GF-D8 (cell line): ENCODE results near the gene ANKRD55.
"Not testable (repeated sequence)": the region's sequence is repeated elsewhere in the genome, so short reads cannot be mapped to it uniquely, and the experiment has no call there.

Source experiments
- DNase-seq: peaks from one replicate; lab custom pipeline; 2025; lab: John Stamatoyannopoulos, UW

Gene ANKRD55

DNA sequence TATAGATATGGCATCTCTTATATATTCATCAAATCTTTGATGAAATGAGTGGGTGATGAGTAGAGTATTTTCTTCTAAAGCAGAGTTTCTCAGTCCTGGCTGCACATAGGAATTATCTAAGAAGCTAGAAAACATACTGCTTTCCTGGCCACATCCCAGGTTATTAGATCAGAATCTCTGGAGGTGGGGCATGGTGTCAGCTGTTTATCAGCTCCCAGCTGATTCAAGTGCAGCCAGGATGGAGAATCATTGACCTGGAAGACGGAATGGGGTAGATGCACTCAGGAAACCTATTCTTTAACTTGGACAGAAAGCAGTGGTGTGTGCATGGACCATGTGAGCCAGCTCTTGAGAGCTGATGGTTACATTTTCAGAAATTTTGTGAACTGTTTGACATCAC lies 130.2 kb downstream of the ANKRD55 start:
- DNase-seq = no peak

DNA sequence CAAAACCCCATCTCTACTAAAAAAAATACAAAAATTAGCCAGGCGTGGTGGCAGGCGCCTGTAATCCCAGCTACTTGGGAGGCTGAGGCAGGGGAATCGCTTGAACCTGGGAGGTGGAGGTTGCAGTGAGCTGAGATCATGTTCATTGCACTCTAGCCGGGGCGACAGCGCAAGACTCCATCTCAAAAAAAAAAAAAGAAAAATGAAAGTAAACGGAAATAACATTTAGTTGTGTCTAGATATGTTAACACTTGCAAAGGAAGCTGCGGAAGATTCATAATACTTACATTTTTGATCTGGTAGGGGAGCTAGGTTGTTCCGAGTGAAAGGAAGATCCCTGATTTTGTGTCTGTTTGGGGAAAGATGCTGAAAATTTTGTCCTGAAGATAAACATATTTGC lies 130.9 kb downstream of the ANKRD55 start:
- not testable (repeated sequence) for DNase-seq

DNA sequence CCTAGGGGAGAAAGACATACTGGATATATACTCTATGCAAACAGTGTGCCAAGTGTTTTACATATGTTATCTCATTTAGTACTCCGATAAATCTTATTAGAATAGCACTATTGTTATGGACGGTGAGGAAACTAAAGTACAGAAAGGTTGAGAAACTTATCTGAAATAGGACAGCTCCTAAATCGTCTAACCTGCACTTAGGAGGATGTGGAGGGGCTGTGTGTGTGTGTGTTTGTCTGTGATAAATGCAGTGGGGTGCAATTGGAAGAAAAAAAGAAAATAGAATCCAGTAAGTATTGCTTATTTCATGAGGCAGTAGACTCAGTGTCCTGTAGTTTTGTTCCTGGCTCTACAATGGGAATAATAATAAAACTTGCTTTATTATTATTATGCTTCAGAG lies 131.9 kb downstream of the ANKRD55 start:
- no peak for DNase-seq

DNA sequence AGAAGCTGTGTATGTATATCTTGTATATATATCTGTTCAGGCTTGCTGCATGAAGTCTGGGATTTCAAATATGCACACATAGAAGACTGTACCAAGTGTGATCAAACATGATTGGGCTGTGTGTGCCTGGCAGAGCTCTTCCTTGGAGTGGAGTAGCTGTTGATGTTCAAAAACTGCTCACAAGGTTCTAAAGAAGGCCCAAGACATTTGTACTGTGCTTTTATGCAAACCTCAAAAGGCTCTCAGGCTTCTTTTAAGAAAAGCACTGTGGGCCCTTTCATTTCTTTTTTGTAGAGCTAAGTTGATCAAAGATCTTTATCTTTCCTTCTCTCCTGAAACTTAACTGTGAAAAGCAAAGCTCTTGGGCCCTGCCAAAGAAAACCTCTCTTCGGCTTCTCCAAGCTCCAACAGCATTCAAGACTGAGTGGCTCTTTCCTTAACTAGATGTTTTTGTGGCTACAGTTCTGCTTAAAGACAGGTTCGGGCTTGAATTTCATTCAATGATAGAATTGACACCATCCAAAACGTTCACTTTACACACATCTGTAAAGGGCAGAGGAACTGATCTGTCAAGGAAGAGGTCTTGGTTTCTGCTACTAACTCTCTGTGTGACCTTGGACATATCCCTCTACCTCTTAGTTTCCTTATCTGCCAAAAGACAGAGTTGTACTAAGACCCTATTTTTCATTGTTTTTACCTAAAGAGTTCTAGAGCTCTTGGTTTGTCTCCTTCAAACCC lies 132.5 kb downstream of the ANKRD55 start:
- no peak for DNase-seq

DNA sequence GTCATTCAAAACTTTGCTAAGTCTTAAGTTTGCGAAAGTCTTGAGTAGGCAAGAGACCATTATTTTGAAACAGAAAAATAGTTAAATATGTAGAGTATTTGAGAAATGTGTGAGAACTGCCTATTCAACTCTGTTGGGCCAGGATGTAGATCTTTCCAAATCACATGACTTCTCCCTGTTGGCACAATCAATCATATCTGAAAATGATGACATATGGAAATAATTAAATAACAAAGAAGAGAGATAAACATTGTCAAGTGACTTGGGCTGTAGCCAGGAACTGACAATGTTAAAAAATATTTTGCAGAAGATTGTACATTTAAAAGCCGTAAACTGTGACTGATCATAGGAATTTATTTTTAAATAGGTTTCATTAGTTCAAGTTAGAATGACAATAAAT lies 133.8 kb downstream of the ANKRD55 start:
- no peak for DNase-seq

DNA sequence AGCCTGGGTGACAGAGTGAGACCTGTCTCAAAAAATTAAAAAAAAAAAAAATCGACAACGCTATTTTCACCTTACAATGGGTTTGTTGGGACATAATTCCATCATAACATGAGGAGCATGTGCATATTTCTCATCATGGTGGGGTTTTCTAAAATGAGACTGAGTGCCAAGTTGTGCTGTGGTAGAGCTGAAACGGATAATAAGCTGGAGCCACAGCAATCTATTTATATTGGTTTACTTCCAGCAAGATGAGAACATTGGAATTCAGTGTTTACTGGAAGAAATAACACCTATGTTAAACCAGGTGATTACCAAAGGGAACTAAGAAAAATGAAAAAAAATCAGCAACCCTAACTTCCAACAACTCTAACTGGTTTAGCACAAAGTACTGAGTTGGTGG lies 136.1 kb downstream of the ANKRD55 start:
- DNase-seq = no peak

DNA sequence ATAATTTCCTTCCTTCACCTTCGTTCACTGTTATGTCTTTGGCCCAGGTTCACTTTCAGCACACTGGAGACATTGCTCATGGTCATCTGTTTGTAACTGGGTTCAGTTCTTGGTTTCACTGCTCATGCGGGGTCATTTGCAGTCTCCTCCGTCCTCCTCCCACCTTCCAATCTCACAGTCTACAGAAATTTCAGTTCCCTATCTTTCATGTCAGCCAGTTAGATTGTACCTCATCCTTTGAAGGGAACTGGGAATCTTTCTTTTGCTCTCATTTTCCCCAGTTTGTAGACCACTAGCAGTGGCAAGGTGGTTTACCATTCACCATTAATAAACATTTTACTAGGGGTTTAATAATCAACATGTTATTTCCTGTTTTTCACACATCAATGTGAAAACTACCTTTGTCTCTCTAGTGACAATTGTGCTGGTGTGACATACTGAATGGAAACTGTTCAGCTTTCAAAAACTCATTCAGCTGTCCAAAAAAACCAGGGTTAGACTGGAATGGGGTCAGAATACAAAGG lies 137.5 kb downstream of the ANKRD55 start:
- no peak for DNase-seq

DNA sequence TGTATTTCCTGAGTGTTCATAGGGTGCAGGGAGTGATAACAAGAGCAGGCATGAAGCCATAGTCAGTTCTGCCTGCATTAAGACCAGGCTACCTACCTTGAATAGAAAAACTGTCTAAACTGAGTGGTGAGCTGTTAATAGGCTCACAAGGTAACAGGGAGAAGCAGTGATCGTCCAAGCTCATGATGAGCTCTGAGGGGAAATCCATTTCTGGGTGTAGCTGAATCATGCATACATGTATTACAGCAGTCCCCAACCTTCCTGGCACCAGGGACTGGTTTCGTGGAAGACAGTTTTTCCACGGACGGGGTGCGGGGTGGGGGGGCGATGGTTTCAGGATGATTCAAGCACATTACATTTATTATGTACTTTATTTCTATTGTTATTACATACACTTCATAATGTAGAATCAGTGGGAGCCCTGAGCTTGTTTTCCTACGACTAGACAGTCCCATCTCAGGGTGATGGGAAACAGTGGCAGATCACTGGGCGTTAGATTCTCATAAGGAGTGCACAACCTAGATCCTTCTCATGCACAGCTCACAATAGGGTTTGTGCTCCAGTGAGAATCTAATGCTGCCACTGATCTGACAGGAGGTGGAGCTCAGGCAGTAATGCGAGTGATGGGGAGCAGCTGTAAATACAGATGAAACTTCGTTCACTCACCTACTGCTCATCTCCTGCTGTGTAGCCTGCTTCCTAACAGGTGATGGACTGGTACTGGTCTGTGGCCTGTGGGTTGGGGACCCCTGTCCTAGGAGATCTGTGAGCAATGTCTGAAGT lies 138.4 kb downstream of the ANKRD55 start:
- no peak for DNase-seq

DNA sequence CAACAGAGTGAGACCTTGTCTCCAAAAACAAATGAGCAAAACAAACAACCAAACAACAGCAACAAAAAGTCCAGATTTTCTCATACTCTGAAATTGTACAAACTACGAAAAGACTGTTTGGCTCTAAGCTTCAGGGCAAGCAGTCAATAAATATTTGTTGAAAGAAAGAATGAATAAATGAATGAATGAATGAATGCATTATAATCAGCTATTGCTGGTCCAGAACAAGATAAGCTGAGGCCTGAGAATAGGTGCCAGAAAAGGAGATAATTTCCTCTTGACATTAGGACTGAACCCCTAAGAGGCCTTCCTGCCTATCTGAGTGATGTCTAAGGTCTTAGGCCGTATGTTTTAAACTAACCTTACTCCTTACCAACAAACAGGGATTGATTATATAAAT lies 139.2 kb downstream of the ANKRD55 start:
- DNase-seq = no peak

DNA sequence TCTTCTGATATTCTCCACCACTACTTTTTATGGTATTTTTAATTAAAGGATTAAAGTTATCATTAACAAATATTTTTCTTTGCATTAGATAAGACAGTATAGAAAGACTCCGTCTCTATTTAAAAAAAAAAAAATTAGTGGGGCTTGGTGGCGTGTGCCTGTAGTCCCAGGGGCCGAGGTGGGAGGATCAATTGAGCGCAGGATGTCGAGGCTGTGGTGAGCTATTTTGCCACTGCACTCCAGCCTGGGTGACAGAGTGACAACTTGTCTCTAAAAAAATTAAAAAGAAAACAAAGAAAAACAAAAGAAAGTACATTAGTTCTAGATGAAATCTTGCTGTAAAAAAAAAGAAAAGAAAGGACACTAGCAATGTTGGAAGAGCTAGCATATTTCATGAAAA lies 141.0 kb downstream of the ANKRD55 start:
- no peak for DNase-seq

DNA sequence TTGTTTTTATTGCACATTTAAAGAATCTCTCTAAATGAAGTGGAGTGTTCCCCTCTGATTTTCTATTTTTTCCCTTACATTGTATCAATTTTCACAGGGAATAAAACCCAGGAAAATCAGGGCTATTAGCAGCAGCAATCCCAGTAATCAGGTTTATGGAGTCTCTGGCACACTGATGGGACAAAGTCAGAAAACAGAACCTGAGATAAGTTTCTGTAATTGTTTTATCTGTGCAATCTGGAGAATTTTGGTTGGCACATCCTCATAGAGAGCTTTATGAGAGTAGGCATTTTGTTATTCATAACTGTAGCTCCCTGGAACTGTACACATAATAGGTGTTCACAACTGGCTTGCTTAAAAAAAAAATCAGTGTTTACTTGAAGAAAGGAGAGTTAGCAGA lies 141.5 kb downstream of the ANKRD55 start:
- no peak for DNase-seq

DNA sequence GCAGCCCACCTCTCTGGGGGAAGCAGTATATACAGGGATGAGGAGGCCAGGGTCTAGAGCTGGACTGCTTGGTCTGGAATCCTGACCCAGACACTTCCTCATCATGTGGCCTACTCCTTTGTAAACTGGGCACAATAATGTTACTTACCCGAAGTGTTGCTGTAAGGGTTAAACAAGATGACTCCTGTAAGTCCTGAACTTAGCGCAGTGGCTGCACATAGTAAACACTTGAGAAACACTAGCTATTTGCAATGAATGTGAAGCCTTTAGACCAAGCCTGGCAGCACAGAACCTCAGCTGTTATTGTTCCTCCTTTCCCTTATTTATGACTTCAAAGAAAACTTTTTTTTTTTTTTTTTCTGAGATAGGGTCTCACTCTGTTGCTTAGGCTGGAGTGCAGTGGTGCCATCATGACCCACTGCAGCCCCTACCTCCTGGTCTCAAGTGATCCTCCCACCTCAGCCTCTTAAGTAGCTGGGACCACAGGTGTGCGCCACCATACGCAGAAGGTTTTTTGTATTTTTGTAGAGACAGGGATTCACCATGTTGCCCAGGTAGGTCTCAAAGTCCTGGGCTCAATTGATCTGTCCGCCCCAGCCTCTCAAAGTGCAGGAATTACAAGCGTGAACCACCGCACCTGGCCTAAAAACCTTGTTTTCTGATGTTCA lies 142.2 kb downstream of the ANKRD55 start:
- no peak for DNase-seq

DNA sequence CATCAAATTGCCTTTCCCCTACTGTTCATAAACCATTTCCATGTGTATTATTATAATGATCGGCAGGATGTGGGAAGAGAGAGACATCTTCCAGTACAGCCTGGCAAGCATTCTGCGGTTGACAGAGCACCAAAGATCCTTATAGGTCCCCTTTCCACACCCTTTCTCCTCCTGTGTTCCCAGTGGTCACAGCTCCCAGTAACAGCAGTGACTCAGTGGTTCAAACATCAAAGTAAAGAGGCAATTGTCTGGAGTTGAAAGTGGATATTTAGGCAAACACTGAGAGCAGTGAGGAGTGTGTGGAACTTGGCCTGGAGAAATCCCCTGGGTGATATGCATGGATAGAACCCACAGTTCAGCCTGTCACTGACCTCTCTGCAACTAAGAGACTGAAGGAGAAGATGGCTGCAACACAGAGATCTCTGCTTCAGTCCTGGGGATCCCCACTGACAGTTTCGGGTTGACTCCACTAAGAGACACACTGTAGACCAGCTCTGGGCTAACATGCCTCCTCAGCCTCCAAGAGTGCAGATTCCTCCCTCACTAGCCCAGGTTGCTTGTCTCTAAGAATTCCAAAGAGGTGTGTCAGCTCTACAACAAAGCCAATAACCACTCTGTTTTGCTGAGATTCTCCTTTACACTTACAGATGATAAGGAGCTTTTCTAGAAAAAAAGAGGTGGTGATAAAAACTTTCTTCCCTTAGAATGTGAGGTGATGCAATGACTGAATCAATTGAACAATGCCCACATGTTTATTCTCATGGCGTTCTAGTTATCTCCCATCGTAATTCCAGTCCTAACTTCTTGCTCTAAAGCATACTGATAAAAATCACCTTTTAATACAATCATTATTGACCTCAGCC lies 143.9 kb downstream of the ANKRD55 start:
- no peak for DNase-seq

DNA sequence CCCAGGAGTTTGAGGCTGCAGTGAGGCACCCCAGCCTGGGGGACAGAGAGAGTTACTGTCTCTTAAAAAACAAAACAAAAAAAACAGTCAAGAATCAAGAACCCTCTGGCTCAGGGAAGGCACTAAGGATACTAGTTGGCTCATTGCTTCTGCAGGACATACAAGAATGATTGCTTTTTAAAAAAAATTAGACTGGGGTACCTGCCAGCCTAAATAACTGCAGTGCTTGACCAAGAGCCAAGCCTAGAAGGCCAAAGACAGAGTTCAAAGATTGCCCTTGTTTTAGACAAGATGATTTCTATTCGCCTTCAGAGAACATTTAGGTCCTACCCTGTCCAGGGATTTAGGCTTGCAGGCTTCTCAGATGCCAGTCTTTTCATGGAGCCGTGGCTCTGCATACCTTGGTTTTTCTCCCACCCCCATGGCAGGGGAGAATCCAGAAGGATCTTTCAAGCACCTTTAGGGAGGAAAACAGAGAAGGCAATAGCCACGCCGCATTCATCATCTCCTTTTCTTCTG lies 144.6 kb downstream of the ANKRD55 start:
- DNase-seq = no peak

DNA sequence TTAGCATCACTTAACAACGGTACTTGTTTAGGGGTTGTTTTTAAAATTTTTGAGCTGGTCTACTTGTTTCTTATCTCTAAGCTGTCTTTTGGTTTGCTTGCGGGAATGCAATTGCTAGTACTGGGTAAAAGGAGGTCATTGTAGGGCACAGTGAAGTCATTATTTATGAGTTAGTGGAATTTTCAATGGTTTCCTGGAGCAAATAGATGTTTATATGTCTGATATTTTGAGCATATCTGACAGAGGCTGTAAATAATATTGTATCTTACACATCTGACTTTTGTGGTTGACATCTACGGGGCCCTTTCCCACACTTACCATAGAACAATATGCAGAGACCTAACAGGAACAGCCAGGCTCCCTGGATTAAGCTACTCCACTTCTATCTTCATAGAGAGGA lies 147.9 kb downstream of the ANKRD55 start:
- DNase-seq = no peak

DNA sequence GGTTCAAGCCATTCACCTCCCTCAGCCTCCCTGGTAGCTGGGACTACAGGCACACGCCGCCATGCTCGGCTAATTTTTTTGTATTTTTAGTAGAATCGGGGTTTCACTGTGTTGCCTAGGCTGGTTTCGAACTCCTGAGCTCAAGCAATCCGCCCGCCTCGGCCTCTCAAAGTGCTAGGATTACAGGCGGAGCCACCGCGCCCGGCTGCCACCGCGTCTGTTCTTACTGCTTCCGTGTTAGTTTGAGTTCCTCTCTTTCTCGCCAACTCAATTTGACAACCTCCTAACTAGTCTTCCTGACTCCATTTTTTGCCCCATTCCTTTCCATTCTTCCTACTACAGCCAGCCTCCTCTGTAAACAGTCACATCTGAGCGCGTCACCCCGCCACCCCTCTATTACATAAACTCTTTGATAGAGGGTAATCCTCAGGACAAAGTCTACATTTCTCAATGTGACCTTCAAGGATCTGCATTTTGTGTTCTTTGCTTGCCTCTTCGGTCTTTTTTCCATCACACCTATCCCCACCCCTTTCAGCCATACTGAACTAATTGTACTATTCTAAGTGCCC lies 149.8 kb downstream of the ANKRD55 start:
- no peak for DNase-seq

DNA sequence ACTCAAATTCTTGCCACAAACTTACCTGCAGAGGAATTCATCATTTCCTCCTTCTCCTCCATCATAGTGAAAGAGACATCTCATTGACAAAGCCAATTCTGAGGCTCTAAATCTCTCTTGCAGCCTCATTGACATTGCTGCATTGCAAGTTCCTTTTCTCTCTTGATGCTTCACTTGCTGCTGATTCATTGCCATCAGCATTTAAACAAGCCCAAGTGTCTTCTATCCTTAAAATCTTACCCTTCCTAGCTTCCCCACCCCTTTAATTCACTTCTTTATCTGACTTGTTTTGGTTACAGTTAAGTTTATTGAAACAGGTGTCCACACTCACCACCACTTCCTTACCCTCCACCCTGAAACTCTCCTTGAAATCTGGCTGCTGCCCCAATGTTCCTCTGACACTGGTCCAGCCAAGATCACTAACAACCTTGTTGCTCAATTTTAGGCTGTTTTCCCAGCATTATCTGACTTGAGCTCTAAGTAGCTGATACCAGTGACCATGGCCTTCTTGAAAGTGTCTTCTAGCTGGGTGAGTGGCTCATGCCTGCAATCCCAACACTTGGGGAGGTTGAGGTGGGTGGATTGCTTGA lies 152.0 kb downstream of the ANKRD55 start:
- not testable (repeated sequence) for DNase-seq

DNA sequence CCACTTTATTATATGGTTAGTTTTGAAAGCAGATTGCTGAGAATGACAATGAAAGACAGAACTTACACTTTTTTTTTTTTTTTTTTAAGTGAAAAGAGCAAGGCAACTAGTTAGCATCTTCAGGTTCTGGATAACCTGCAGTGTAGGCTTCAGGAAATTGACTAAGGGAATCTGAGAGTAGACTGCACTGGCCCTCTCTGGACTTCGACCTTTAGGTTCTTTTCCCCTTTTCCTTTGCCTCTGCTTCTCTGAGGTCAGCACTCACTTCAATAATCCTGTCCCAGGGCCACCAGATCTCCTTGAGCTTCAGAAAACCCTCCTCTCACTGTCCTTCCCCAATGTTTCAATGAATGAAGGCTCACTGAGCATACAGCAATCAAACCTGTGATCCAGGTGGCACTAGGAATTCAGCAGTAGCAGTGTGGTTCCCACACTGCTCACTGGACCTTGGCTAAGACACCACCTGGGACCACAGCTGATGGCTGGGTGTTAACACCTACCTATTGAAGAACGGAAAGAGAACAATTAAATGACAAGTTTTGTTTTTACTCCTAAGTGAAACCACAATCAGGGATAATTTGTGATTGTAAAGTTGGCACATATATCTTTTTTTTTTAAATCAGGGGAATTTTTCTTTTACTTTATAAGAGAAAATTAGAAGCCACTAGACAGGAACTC lies 152.6 kb downstream of the ANKRD55 start:
- DNase-seq = no peak

DNA sequence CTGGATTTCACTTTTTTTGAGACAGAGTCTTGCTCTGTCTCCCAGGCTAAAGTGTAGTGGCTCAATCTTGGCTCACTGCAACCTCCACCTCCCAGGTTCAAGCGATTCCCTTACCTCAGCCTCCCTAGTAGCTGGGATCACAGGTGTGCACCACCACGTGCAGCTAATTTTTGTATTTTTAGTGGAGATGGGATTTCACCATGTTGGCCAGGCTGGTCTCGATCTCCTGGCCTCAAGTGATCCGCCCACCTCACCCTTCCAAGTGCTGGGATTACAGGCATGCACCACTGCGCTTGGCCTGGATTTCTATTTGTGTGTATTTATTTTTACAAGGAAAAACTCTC lies 154.0 kb downstream of the ANKRD55 start:
- DNase-seq = not testable (repeated sequence)
